ENCODE results near the gene ITPR3.

ITPR3 gene

GRCh38 chr6:33588894-33589293 is 32.2 kb upstream of the ITPR3 start:
- no peaks in the 10 kb centered on the region for H3K9me3 ChIP-seq (replicated peaks in 1 of 11)

DNA sequence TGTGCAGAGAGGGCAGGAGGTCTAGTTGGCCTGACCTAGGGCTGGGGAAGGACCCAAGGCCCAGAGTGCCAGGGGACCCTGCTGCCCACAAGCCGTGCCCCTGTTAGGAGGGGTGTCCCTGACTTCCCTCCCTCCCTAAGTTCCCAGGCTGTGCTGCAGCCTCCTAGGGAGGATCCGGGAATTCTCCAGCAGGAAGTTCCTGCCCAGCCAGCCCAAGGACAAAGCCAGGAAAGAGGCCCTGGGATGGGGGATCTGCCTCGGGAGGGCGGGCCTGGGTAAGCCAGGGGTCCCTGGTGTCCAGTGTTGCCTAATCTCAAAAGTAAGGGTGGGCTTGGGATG is 31.8 kb upstream of the ITPR3 start:
- H3K4me2 ChIP-seq = peak overlapping the region in 1 of 11 experiments; percentile 96; a peak in 3 of 22 replicates
- no peaks in the 10 kb centered on the region for H3K9me3 ChIP-seq (replicated peaks in 1 of 11)
- no peak overlapping the region for H3K4me3 ChIP-seq
- no peak overlapping the region for H3K27ac ChIP-seq
- no peak overlapping the region for H3K9ac ChIP-seq
- no peak for TF ChIP-seq Cebpa-rat (IDR thresholded peaks at IDR 0.05)
- H3K4me1 ChIP-seq = peaks cover 42 to 88% (median 68%) of the 10 kb centered on the region in 10 experiments
- H4K20me1 ChIP-seq = peaks cover 0 to 11% (median 0%) of the 10 kb centered on the region in 11 experiments; a peak in 3 of 22 replicates
- no peaks in the 10 kb centered on the region for H3K36me3 ChIP-seq
- H3K27me3 ChIP-seq = peaks cover 0 to 12% (median 0%) of the 10 kb centered on the region in 11 experiments; a peak in 3 of 22 replicates

More at GRCh38 chr6:33588894-33589293, 32.2 kb upstream of the ITPR3 start:
- Histone ChIP-seq H3K27me3 (peaks cover 0 to 12% (median 0%) of the 10 kb centered on the region in 11 experiments; a peak in 3 of 22 replicates), H4K20me1 (peaks cover 0 to 11% (median 0%) of the 10 kb centered on the region in 11 experiments; a peak in 3 of 22 replicates), H3K4me3 (no peak overlapping the region), H3K27ac (no peak overlapping the region), H3K36me3 (no peaks in the 10 kb centered on the region), H3K4me2 (peak overlapping the region in 2 of 11 experiments; percentile 11 to 30; a peak in 1 of 22 replicates), H3K4me1 (peaks cover 42 to 87% (median 69%) of the 10 kb centered on the region in 10 experiments), H3K9ac (peak overlapping the region in 3 of 11 experiments; percentile 9 to 17 (median 14); a peak in 2 of 22 replicates)
- TF ChIP-seq Cebpa-rat (IDR thresholded peaks at IDR 0.05) = no peak

GRCh38 chr6:33589731-33590530 is 31.2 kb upstream of the ITPR3 start:
- Histone ChIP-seq H3K9me3 (replicated peaks in 1 of 11) (no peaks in the 10 kb centered on the region), H3K4me2 (peak overlapping the region; percentile 47 to 97 (median 75)), H3K4me1 (peaks cover 40 to 86% (median 63%) of the 10 kb centered on the region in 10 experiments), H4K20me1 (peaks cover 0 to 11% (median 0%) of the 10 kb centered on the region in 11 experiments; a peak in 3 of 22 replicates), H3K27ac (peak overlapping the region in 3 of 11 experiments; percentile 13 to 50 (median 21); a peak in 3 of 22 replicates), H3K36me3 (no peaks in the 10 kb centered on the region), H3K27me3 (peaks cover 0 to 12% (median 0%) of the 10 kb centered on the region in 11 experiments; a peak in 3 of 22 replicates), H3K4me3 (no peak overlapping the region), H3K9ac (peak overlapping the region in 7 of 11 experiments; percentile 16 to 44 (median 30); a peak in 9 of 22 replicates)
- TF ChIP-seq Cebpa-rat (IDR thresholded peaks at IDR 0.05) = no peak

- peaks cover 0 to 11% (median 0%) of the 10 kb centered on the region in 11 experiments; a peak in 3 of 22 replicates for H4K20me1 ChIP-seq
- H3K9ac ChIP-seq = peak overlapping the region in 9 of 11 experiments; percentile 11 to 44 (median 23); a peak in 11 of 22 replicates
- peak overlapping the region in 6 of 11 experiments; percentile 15 to 61 (median 42); a peak in 8 of 22 replicates for H3K27ac ChIP-seq
Observed at GRCh38 chr6:33590531-33591198, 30.5 kb upstream of the ITPR3 start.

GRCh38 chr6:33591424-33592032 is 29.6 kb upstream of the ITPR3 start:
- H4K20me1 ChIP-seq = peaks cover 0 to 11% (median 0%) of the 10 kb centered on the region in 11 experiments; a peak in 3 of 22 replicates
- peak overlapping the region in 5 of 11 experiments; percentile 11 to 61 (median 54); a peak in 7 of 22 replicates for H3K27ac ChIP-seq
- peaks cover 0 to 12% (median 0%) of the 10 kb centered on the region in 11 experiments; a peak in 3 of 22 replicates for H3K27me3 ChIP-seq
- H3K9me3 ChIP-seq (replicated peaks in 1 of 11) = no peaks in the 10 kb centered on the region
- H3K36me3 ChIP-seq = no peaks in the 10 kb centered on the region
- no peak overlapping the region for H3K4me3 ChIP-seq
- no peak for TF ChIP-seq Cebpa-rat (IDR thresholded peaks at IDR 0.05)
- H3K9ac ChIP-seq = peak overlapping the region in 1 of 11 experiments; percentile 44; a peak in 1 of 22 replicates
- H3K4me1 ChIP-seq = peaks cover 27 to 83% (median 58%) of the 10 kb centered on the region in 10 experiments
- H3K4me2 ChIP-seq = peak overlapping the region in 10 of 11 experiments; percentile 57 to 98 (median 95); a peak in 18 of 22 replicates

More at GRCh38 chr6:33590531-33591198, 30.5 kb upstream of the ITPR3 start:
- H3K4me3 ChIP-seq = no peak overlapping the region
- peaks cover 0 to 12% (median 0%) of the 10 kb centered on the region in 11 experiments; a peak in 3 of 22 replicates for H3K27me3 ChIP-seq
- no peaks in the 10 kb centered on the region for H3K9me3 ChIP-seq (replicated peaks in 1 of 11)
- no peaks in the 10 kb centered on the region for H3K36me3 ChIP-seq
- H3K4me1 ChIP-seq = peaks cover 33 to 85% (median 61%) of the 10 kb centered on the region in 10 experiments
- TF ChIP-seq Cebpa-rat (IDR thresholded peaks at IDR 0.05) = no peak
- H3K4me2 ChIP-seq = peak overlapping the region; percentile 47 to 97 (median 75)

DNA sequence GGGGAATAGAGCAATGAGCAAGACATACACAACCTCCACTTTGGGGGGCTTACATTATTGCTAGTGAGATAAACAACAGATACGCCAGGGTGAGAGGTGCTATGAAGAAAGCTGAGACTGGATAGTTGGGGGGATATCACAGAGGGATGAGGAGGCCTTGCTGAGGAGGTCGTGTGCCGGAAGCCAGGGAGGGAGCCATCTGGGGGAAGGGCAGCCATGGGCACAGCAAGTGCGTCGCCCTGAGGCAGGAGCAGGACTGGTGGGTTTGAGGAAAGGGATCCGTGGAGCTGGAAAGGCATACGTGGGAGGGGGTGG is 28.9 kb upstream of the ITPR3 start:
- H4K20me1 ChIP-seq = peaks cover 0 to 11% (median 0%) of the 10 kb centered on the region in 11 experiments; a peak in 3 of 22 replicates
- no peak for TF ChIP-seq Cebpa-rat (IDR thresholded peaks at IDR 0.05)
- H3K27me3 ChIP-seq = peaks cover 0 to 12% (median 0%) of the 10 kb centered on the region in 11 experiments; a peak in 3 of 22 replicates
- no peaks in the 10 kb centered on the region for H3K9me3 ChIP-seq (replicated peaks in 1 of 11)
- H3K4me1 ChIP-seq = peaks cover 32 to 88% (median 65%) of the 10 kb centered on the region in 10 experiments
- H3K9ac ChIP-seq = peak overlapping the region in 1 of 11 experiments; percentile 20; a peak in 2 of 22 replicates
- H3K4me2 ChIP-seq = peak overlapping the region; percentile 81 to 99 (median 96)
- peak overlapping the region in 3 of 10 experiments; percentile 41 to 56 (median 45); a peak in 5 of 20 replicates for H3K4me3 ChIP-seq
- H3K27ac ChIP-seq = peak overlapping the region in 5 of 11 experiments; percentile 23 to 61 (median 51); a peak in 8 of 22 replicates
- no peaks in the 10 kb centered on the region for H3K36me3 ChIP-seq

DNA sequence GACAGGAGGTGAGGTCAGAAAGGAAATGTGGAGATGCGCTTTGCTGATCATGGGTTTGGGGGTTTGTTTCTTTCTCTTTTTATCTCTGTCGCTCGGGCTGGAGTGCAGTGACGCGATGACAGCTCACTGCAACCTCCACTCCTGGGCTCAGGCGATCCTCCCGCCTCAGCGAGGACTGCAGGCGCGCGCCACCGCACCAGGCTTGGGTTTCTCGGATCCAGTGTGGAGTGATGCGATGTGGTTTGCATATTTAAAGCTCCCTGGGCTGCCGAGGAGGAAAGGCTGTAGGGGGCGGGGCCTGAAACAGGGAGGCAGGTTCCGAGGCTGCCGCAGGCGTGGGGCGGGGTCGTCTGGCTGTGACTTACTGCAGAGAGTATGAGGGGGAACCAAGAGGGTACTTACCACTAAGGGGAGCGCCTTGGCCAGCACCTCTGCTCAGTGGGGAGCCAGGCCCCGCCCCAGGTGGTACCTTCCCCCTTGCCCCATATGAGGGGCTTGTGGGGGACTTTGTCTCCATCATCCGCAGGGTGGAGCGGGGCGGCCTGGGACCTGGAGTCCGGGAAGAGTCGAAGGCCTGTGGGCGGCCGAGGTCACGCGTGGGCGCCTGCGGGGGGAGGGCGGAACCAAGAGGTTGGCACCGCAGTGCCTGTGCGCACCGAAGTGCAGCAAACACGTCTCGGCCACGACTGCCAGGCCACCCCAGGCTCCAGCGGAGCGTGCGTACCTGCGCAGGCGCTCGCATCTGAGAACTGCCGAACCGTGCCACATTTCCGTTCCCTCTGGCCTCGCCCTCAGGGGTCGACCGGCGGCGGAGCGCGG is 28.3 kb upstream of the ITPR3 start:
- Histone ChIP-seq H3K27ac (peak overlapping the region in 9 of 11 experiments; percentile 9 to 62 (median 51); a peak in 13 of 22 replicates), H4K20me1 (peaks cover 0 to 11% (median 0%) of the 10 kb centered on the region in 11 experiments; a peak in 3 of 22 replicates), H3K36me3 (no peaks in the 10 kb centered on the region), H3K4me1 (peaks cover 32 to 92% (median 66%) of the 10 kb centered on the region in 10 experiments), H3K4me2 (peak overlapping the region; percentile 81 to 99 (median 96)), H3K9me3 (replicated peaks in 1 of 11) (no peaks in the 10 kb centered on the region), H3K9ac (peak overlapping the region in 9 of 11 experiments; percentile 5 to 54 (median 41); a peak in 14 of 22 replicates), H3K27me3 (peaks cover 0 to 12% (median 0%) of the 10 kb centered on the region in 11 experiments; a peak in 3 of 22 replicates), H3K4me3 (peak overlapping the region in 9 of 10 experiments; percentile 20 to 62 (median 41); a peak in 15 of 20 replicates)
- no peak for TF ChIP-seq Cebpa-rat (IDR thresholded peaks at IDR 0.05)

Data from BLaER1 treated with 17β-estradiol and CSF1 and Interleukin-3, amounts not matched to agents 10 nM and 100 nM (cell line).